T-helper 2 cell treated with Interferon-gamma antibody and Interleukin-4, amounts not matched to agents 5 μg/mL and 100 μg/mL, for 36 hours (primary cell): ENCODE data around the gene HSF2.
A peak's percentile ranks its signal among the peaks of the same experiment; 100 is the strongest.

Experiments
- DNase-seq: peaks from one replicate; pipeline ENCODE4 v3.0.0; 2021; ENCODE audit warnings: low spot score
- H3K27ac Mint-ChIP-seq: one replicate; pipeline ENCODE4 v1.8.0; 2021; ENCODE audit warnings: mild to moderate bottlenecking, mixed read lengths
- H3K27me3 Mint-ChIP-seq: one replicate; pipeline ENCODE4 v1.8.0; 2021; ENCODE audit warnings: low read depth, mixed read lengths
- H3K36me3 Mint-ChIP-seq: one replicate; pipeline ENCODE4 v1.8.0; 2021; ENCODE audit warnings: low read depth, mixed read lengths
- H3K4me1 Mint-ChIP-seq: one replicate; pipeline ENCODE4 v1.8.0; 2021; ENCODE audit warnings: low read depth, mixed read lengths
- H3K4me3 Mint-ChIP-seq: one replicate; pipeline ENCODE4 v1.8.0; 2022; ENCODE audit warnings: mild to moderate bottlenecking, moderate library complexity, mixed read lengths
- H3K9me3 Mint-ChIP-seq: one replicate; pipeline ENCODE4 v1.8.0; 2021; ENCODE audit warnings: mixed read lengths

HSF2 gene

GRCh38 chr6:122385857-122386612 lies 13.4 kb upstream of the HSF2 start:
- no peak for DNase-seq
- H3K4me1 Mint-ChIP-seq: no peaks in the 10 kb centered on the region
- H3K27me3 Mint-ChIP-seq: peaks cover 16% of the 10 kb centered on the region
- H3K27ac Mint-ChIP-seq: no peak overlapping the region
- no peak overlapping the region for H3K4me3 Mint-ChIP-seq
- H3K9me3 Mint-ChIP-seq: no peaks in the 10 kb centered on the region
- H3K36me3 Mint-ChIP-seq: no peaks in the 10 kb centered on the region

- Mint-ChIP-seq H3K36me3 (no peaks in the 10 kb centered on the region), H3K4me1 (peaks cover under 1% of the 10 kb centered on the region), H3K9me3 (no peaks in the 10 kb centered on the region), H3K27me3 (peaks cover 11% of the 10 kb centered on the region), H3K27ac (no peak overlapping the region), H3K4me3 (no peak overlapping the region)
- DNase-seq: no peak
Measured at GRCh38 chr6:122388945-122389344, 10.5 kb upstream of the HSF2 start.

GRCh38 chr6:122389704-122390372 lies 9.6 kb upstream of the HSF2 start:
- Mint-ChIP-seq H3K4me3 (no peak overlapping the region), H3K9me3 (no peaks in the 10 kb centered on the region), H3K4me1 (peaks cover 4% of the 10 kb centered on the region), H3K27me3 (peaks cover 11% of the 10 kb centered on the region), H3K36me3 (no peaks in the 10 kb centered on the region), H3K27ac (no peak overlapping the region)
- no peak for DNase-seq

- Mint-ChIP-seq H3K36me3 (no peaks in the 10 kb centered on the region), H3K4me1 (peaks cover 4% of the 10 kb centered on the region), H3K27me3 (no peaks in the 10 kb centered on the region), H3K27ac (no peak overlapping the region), H3K4me3 (no peak overlapping the region), H3K9me3 (no peaks in the 10 kb centered on the region)
- DNase-seq: no peak
Measured at GRCh38 chr6:122392564-122393350, 6.7 kb upstream of the HSF2 start.

- Mint-ChIP-seq H3K27ac (no peak overlapping the region), H3K4me3 (no peak overlapping the region), H3K4me1 (peaks cover 4% of the 10 kb centered on the region), H3K9me3 (no peaks in the 10 kb centered on the region), H3K27me3 (no peaks in the 10 kb centered on the region), H3K36me3 (no peaks in the 10 kb centered on the region)
- DNase-seq: peak; percentile 21
Measured at GRCh38 chr6:122393351-122393896, 6.0 kb upstream of the HSF2 start.

- H3K27ac Mint-ChIP-seq: no peak overlapping the region
- no peak overlapping the region for H3K4me3 Mint-ChIP-seq
- H3K9me3 Mint-ChIP-seq: no peaks in the 10 kb centered on the region
- no peaks in the 10 kb centered on the region for H3K36me3 Mint-ChIP-seq
- H3K27me3 Mint-ChIP-seq: no peaks in the 10 kb centered on the region
- H3K4me1 Mint-ChIP-seq: peaks cover 5% of the 10 kb centered on the region
- DNase-seq: no peak
Measured at GRCh38 chr6:122394016-122394415, 5.4 kb upstream of the HSF2 start.

GRCh38 chr6:122399055-122399347 lies 451 bp upstream of the HSF2 start:
- Mint-ChIP-seq H3K4me1 (peaks cover 29% of the 10 kb centered on the region), H3K4me3 (peak overlapping the region; percentile 72), H3K9me3 (no peaks in the 10 kb centered on the region), H3K27ac (peak overlapping the region; percentile 87), H3K36me3 (peaks cover 10% of the 10 kb centered on the region), H3K27me3 (no peaks in the 10 kb centered on the region)
- DNase-seq: no peak

- H3K27ac Mint-ChIP-seq: peak overlapping the region; percentile 95
- peak overlapping the region; percentile 98 for H3K4me3 Mint-ChIP-seq
- H3K4me1 Mint-ChIP-seq: peaks cover 27% of the 10 kb centered on the region
- H3K9me3 Mint-ChIP-seq: no peaks in the 10 kb centered on the region
- DNase-seq: no peak
- H3K36me3 Mint-ChIP-seq: peaks cover 11% of the 10 kb centered on the region
- H3K27me3 Mint-ChIP-seq: no peaks in the 10 kb centered on the region
Measured at GRCh38 chr6:122400121-122400450, 634 bp downstream of the HSF2 start.

GRCh38 chr6:122400462-122401089 lies 1.1 kb downstream of the HSF2 start:
- peak overlapping the region; percentile 98 for H3K4me3 Mint-ChIP-seq
- peak overlapping the region; percentile 58 for H3K27ac Mint-ChIP-seq
- H3K36me3 Mint-ChIP-seq: peaks cover 11% of the 10 kb centered on the region
- no peak for DNase-seq
- H3K4me1 Mint-ChIP-seq: peaks cover 27% of the 10 kb centered on the region
- no peaks in the 10 kb centered on the region for H3K27me3 Mint-ChIP-seq
- H3K9me3 Mint-ChIP-seq: no peaks in the 10 kb centered on the region

- Mint-ChIP-seq H3K36me3 (peaks cover 13% of the 10 kb centered on the region), H3K4me1 (peaks cover 29% of the 10 kb centered on the region), H3K9me3 (no peaks in the 10 kb centered on the region), H3K27me3 (no peaks in the 10 kb centered on the region), H3K4me3 (peak overlapping the region; percentile 98), H3K27ac (peak overlapping the region; percentile 58)
- DNase-seq: no peak
Measured at GRCh38 chr6:122401104-122401503, 1.7 kb downstream of the HSF2 start.

GRCh38 chr6:122404444-122404843 lies 5.0 kb downstream of the HSF2 start:
- no peak overlapping the region for H3K27ac Mint-ChIP-seq
- H3K4me3 Mint-ChIP-seq: no peak overlapping the region
- H3K4me1 Mint-ChIP-seq: peaks cover 48% of the 10 kb centered on the region
- H3K27me3 Mint-ChIP-seq: no peaks in the 10 kb centered on the region
- DNase-seq: no peak
- peaks cover 15% of the 10 kb centered on the region for H3K9me3 Mint-ChIP-seq
- peaks cover 42% of the 10 kb centered on the region for H3K36me3 Mint-ChIP-seq

- no peaks in the 10 kb centered on the region for H3K27me3 Mint-ChIP-seq
- H3K36me3 Mint-ChIP-seq: peaks cover 43% of the 10 kb centered on the region
- H3K27ac Mint-ChIP-seq: no peak overlapping the region
- no peak for DNase-seq
- no peak overlapping the region for H3K4me3 Mint-ChIP-seq
- peaks cover 15% of the 10 kb centered on the region for H3K9me3 Mint-ChIP-seq
- peaks cover 50% of the 10 kb centered on the region for H3K4me1 Mint-ChIP-seq
Measured at GRCh38 chr6:122405417-122405816, 6.0 kb downstream of the HSF2 start.

- Mint-ChIP-seq H3K9me3 (peaks cover 15% of the 10 kb centered on the region), H3K27me3 (no peaks in the 10 kb centered on the region), H3K27ac (no peak overlapping the region), H3K4me1 (peaks cover 45% of the 10 kb centered on the region), H3K36me3 (peaks cover 51% of the 10 kb centered on the region), H3K4me3 (no peak overlapping the region)
- no peak for DNase-seq
Measured at GRCh38 chr6:122406187-122406586, 6.7 kb downstream of the HSF2 start.

- Mint-ChIP-seq H3K27ac (no peak overlapping the region), H3K4me3 (no peak overlapping the region), H3K9me3 (peaks cover 15% of the 10 kb centered on the region), H3K36me3 (peaks cover 58% of the 10 kb centered on the region), H3K4me1 (peaks cover 34% of the 10 kb centered on the region), H3K27me3 (no peaks in the 10 kb centered on the region)
- DNase-seq: no peak
Measured at GRCh38 chr6:122407712-122408111, 8.3 kb downstream of the HSF2 start.
